ENCODE data around the gene SMIM33.
A peak's percentile ranks its signal among the peaks of the same experiment; 100 is the strongest.
"Not testable (repeated sequence)": the region's sequence is repeated elsewhere in the genome, so short reads cannot be mapped to it uniquely, and the experiment has no call there.

SMIM33 gene

DNA sequence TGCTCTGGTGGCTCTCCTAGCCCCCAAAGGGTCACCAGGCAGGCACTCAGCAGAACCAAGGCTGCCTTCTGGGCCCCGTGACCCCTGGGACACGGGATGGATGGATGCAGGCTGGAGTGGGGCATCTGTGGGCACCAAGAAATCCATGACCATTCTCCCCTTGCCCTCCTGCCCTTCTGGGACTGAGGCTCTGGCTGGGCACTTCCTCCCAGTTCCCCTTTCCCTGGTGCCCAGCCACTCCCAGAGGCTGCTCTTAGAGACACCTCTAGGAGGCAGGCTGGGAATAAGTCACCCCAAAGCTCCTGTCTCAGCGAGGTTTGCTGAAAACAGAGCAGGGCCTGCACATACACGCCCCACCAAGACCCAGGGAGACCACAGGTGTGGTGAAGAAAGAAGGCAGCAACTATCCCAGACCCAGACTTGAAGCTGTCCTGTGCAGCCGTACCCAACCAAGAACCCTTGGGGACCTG is 10.8 kb downstream of the SMIM33 start:
- FAIRE-seq (peak; percentile 33), DNase-seq (ENCODE audit: insufficient read length, low spot score) (no peak)
- TF ChIP-seq POLR2AphosphoS5 (IDR thresholded peaks at IDR 0.05; ENCODE audit: low read depth, low read length) = no peak
- TF ChIP-seq SPI1 (IDR thresholded peaks at IDR 0.05; ENCODE audit: low read depth, low read length) = peak; percentile 74

DNA sequence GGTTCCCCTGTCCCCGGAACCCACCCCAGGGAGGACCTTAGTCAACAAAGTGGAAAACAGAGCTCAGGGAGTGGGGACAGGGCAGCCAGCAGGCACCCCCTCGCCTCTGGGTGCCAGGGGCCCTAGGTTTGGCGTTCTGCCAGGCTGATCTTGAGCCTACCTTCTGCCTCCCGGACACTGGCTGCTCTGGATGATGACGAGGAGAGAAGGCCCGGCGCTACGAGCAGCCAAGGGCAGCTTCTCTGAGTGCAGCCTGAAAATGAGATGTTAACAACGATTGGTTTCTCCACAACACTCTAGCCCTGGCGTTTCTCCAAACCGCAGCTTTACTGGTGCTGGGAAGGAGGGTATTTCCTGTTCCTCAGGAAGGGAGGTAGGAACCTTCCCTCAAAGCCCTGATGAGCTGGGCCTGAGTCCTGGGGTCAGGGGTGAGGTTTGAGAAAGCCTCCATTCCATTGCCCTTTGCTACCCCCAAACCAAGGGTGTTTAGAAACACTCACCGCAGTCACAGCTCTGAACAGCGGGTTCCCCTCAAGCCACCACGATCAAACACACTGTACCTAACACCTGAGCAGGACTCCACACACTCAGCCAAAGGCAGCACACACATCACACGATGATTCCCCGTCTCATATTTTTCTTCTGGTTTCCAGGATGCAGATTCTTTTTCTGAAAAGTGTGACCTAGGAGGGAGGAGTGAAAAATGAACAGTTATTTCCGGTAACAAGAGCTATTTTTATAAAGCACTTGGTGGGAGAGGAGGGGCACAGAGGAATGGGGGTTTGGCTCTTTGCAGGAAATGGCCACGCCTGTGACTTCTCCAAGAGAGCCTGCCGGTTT is 11.5 kb downstream of the SMIM33 start, which contains the start of gene STING1:
Gene STING1 (minus strand): TSS at position 709 of the 840 bp plus-strand sequence. CDS start 1,054 bp downstream, outside the sequence.
- FAIRE-seq = peak; percentile 92
- 0 out of 2 replicates have a peak, but pooled peaks have one; percentile 9 for TF ChIP-seq POU2F2 (IDR thresholded peaks at IDR 0.05; ENCODE audit: low read depth, low read length)
- TF ChIP-seq POLR2AphosphoS5 (IDR thresholded peaks at IDR 0.05; ENCODE audit: low read depth, low read length) = peak; percentile 36; the same call in 1 of the 2 replicates
- peak; percentile 39; the same call in 1 of the 2 replicates for TF ChIP-seq TAF1 (IDR thresholded peaks at IDR 0.05; ENCODE audit: low read depth, low read length)
- no peak for TF ChIP-seq POLR2A (IDR thresholded peaks at IDR 0.05; ENCODE audit: low read depth, low read length)
- no peak for DNase-seq (ENCODE audit: insufficient read length, low spot score)

DNA sequence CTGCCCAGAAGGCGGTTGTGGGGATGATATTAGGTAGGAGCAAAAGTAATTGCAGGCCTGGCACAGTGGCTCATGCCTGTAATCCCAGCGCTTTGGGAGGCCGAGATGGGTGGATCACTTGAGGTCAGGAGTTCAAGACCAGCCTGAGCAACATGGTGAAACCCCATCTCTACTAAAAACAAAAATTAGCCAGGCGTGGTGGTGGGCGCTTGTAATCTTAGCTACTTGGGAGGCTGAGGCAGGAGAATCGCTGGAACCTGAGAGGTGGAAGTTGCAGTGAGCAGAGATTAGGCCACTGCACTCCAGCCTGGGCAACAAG is 12.0 kb downstream of the SMIM33 start:
- not testable (repeated sequence) for FAIRE-seq; DNase-seq (ENCODE audit: insufficient read length, low spot score)

DNA sequence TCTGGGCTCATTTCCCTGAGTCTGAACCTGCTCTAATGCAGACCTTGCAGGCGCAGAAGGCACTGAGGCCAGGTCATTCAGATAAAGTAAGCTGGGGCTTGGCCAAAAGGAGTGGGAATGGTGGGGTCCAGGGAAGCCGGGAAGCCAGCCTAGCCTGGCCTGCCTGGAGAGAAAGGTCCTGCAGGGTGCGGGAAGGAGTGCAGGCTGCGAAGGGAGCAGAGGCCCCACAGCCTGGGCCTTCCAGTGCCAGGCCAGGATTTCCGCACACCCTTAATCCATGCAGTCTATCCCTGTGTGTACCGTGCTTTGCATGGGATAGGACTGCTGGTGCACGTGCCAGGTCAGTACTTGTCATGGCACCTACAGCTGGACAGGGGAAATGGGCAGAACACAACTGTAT is 15.4 kb downstream of the SMIM33 start:
- DNase-seq (ENCODE audit: insufficient read length, low spot score) = no peak
- no peak for TF ChIP-seq SPI1 (IDR thresholded peaks at IDR 0.05; ENCODE audit: low read depth, low read length)
- TF ChIP-seq TAF1 (IDR thresholded peaks at IDR 0.05; ENCODE audit: low read depth, low read length) = no peak
- TF ChIP-seq POLR2A (IDR thresholded peaks at IDR 0.05; ENCODE audit: low read depth, low read length) = no peak
- TF ChIP-seq POU2F2 (IDR thresholded peaks at IDR 0.05; ENCODE audit: low read depth, low read length) = no peak
- TF ChIP-seq POLR2AphosphoS5 (IDR thresholded peaks at IDR 0.05; ENCODE audit: low read depth, low read length) = no peak
- no peak for TF ChIP-seq PAX5 (IDR thresholded peaks at IDR 0.05; ENCODE audit: insufficient read depth, low read length, severe bottlenecking)
- no peak for FAIRE-seq

DNA sequence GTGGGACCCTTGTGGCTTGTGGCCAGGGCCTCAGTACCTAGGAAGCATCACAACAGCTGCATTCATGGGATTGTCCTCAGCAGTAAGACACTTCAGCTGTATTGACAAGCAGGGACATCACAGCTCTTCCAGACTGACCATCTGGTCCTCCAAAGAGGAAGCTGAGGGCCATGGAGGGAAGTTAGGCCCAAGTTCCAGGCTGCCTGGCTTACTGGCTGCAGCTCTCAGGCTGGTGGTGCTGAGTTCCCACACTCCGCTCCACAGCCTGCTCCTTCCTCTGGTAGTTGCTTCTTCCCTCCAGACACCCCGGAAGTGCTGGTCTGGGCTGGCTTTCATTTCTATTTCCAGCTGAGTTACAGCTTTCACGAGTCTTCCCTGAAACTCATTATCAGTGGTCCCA is 17.5 kb downstream of the SMIM33 start:
- FAIRE-seq (peak; percentile 20), DNase-seq (ENCODE audit: insufficient read length, low spot score) (no peak)
- TF ChIP-seq PAX5 (IDR thresholded peaks at IDR 0.05; ENCODE audit: insufficient read depth, low read length, severe bottlenecking) (no peak), POLR2A (IDR thresholded peaks at IDR 0.05; ENCODE audit: low read depth, low read length) (no peak), SPI1 (IDR thresholded peaks at IDR 0.05; ENCODE audit: low read depth, low read length) (no peak), POLR2AphosphoS5 (IDR thresholded peaks at IDR 0.05; ENCODE audit: low read depth, low read length) (no peak), TAF1 (IDR thresholded peaks at IDR 0.05; ENCODE audit: low read depth, low read length) (no peak), POU2F2 (IDR thresholded peaks at IDR 0.05; ENCODE audit: low read depth, low read length) (no peak)

DNA sequence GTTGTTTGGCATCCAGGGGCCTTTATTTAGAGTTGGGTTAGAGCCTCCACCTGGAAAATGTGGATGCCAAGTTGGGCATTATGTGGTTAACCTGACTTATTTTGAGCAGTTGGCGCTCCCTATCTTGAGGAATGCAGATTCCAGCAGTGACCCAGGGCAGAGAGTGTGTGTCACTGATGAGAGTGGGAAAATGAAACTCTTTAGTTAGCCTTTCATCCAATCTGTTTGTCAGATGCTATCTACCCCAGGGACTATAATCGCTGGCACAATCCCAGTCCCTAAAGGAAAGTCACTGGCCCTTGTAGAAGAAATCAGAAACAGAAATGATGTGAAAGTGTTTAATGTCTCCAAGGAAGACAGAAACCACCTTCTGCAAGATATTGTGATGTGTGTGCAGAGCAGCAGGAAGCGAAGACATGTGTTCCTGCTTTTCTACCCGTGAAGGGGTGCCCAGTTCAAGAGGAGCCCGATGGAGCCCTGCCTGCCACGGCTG is 21.9 kb downstream of the SMIM33 start:
- TF ChIP-seq POLR2A (IDR thresholded peaks at IDR 0.05; ENCODE audit: low read depth, low read length) (no peak), PAX5 (IDR thresholded peaks at IDR 0.05; ENCODE audit: insufficient read depth, low read length, severe bottlenecking) (no peak), POU2F2 (IDR thresholded peaks at IDR 0.05; ENCODE audit: low read depth, low read length) (no peak), SPI1 (IDR thresholded peaks at IDR 0.05; ENCODE audit: low read depth, low read length) (no peak), TAF1 (IDR thresholded peaks at IDR 0.05; ENCODE audit: low read depth, low read length) (no peak), POLR2AphosphoS5 (IDR thresholded peaks at IDR 0.05; ENCODE audit: low read depth, low read length) (no peak)
- DNase-seq (ENCODE audit: insufficient read length, low spot score) (no peak), FAIRE-seq (peak; percentile 9)

- DNase-seq (ENCODE audit: insufficient read length, low spot score) (no peak), FAIRE-seq (no peak)
- no peak for TF ChIP-seq SPI1 (IDR thresholded peaks at IDR 0.05; ENCODE audit: low read depth, low read length)
- no peak for TF ChIP-seq PAX5 (IDR thresholded peaks at IDR 0.05; ENCODE audit: insufficient read depth, low read length, severe bottlenecking)
- no peak for TF ChIP-seq TAF1 (IDR thresholded peaks at IDR 0.05; ENCODE audit: low read depth, low read length)
- no peak for TF ChIP-seq POLR2A (IDR thresholded peaks at IDR 0.05; ENCODE audit: low read depth, low read length)
- TF ChIP-seq POLR2AphosphoS5 (IDR thresholded peaks at IDR 0.05; ENCODE audit: low read depth, low read length) = no peak
- no peak for TF ChIP-seq POU2F2 (IDR thresholded peaks at IDR 0.05; ENCODE audit: low read depth, low read length)
Measured at GRCh38 chr5:139494256-139494655, 23.5 kb downstream of the SMIM33 start.

- no peak for TF ChIP-seq POU2F2 (IDR thresholded peaks at IDR 0.05; ENCODE audit: low read depth, low read length)
- no peak for TF ChIP-seq TAF1 (IDR thresholded peaks at IDR 0.05; ENCODE audit: low read depth, low read length)
- no peak for TF ChIP-seq POLR2AphosphoS5 (IDR thresholded peaks at IDR 0.05; ENCODE audit: low read depth, low read length)
- TF ChIP-seq PAX5 (IDR thresholded peaks at IDR 0.05; ENCODE audit: insufficient read depth, low read length, severe bottlenecking) = no peak
- TF ChIP-seq POLR2A (IDR thresholded peaks at IDR 0.05; ENCODE audit: low read depth, low read length) = no peak
- no peak for TF ChIP-seq SPI1 (IDR thresholded peaks at IDR 0.05; ENCODE audit: low read depth, low read length)
- no peak for FAIRE-seq
- DNase-seq (ENCODE audit: insufficient read length, low spot score) = no peak
Measured at GRCh38 chr5:139494832-139495231, 24.0 kb downstream of the SMIM33 start.

DNA sequence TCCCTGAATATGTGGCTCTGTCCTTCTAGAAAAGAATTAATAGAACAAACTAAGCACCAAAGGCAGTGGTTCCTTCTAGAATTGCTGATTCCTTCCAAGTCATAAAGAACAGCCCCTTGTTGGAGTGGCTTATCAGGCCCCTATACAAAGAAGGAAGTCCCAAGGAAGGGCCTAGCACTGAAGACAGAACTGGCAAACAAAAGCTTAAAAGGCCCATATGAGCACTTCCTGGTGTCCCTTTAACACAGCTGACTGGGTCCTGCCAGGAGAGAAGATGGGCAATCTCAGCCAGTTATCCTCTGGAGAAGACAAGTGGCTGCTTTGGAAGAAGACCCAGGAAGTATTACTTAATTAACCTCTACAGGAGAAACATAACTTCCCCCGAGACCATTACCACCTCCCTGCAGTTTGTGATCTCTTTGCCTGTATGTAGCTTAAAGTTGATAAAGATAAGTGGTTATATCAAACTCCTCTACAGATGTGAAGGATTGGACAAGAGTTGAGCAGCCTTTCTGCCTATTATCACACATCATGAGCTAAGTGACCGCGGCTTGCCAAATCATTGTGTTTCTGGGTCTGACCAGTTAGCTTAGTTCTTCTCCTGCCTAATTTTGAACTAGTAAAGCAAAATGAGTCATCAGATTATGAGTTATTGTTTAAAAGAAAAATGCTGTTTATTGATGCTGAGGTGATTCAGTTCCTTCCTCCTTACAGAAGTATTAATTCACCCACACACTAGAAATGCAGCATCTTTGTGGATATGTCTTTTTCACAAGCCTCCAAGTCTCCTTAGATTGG is 25.0 kb downstream of the SMIM33 start:
- DNase-seq (ENCODE audit: insufficient read length, low spot score) (no peak), FAIRE-seq (no peak)
- TF ChIP-seq POU2F2 (IDR thresholded peaks at IDR 0.05; ENCODE audit: low read depth, low read length) = no peak

GRCh38 chr5:139501381-139501780 is 30.6 kb downstream of the SMIM33 start:
- no peak for DNase-seq (ENCODE audit: insufficient read length, low spot score)
- TF ChIP-seq SPI1 (IDR thresholded peaks at IDR 0.05; ENCODE audit: low read depth, low read length) (no peak), POU2F2 (IDR thresholded peaks at IDR 0.05; ENCODE audit: low read depth, low read length) (no peak), POLR2AphosphoS5 (IDR thresholded peaks at IDR 0.05; ENCODE audit: low read depth, low read length) (no peak), POLR2A (IDR thresholded peaks at IDR 0.05; ENCODE audit: low read depth, low read length) (no peak), PAX5 (IDR thresholded peaks at IDR 0.05; ENCODE audit: insufficient read depth, low read length, severe bottlenecking) (no peak), TAF1 (IDR thresholded peaks at IDR 0.05; ENCODE audit: low read depth, low read length) (no peak)
- FAIRE-seq = no peak

DNA sequence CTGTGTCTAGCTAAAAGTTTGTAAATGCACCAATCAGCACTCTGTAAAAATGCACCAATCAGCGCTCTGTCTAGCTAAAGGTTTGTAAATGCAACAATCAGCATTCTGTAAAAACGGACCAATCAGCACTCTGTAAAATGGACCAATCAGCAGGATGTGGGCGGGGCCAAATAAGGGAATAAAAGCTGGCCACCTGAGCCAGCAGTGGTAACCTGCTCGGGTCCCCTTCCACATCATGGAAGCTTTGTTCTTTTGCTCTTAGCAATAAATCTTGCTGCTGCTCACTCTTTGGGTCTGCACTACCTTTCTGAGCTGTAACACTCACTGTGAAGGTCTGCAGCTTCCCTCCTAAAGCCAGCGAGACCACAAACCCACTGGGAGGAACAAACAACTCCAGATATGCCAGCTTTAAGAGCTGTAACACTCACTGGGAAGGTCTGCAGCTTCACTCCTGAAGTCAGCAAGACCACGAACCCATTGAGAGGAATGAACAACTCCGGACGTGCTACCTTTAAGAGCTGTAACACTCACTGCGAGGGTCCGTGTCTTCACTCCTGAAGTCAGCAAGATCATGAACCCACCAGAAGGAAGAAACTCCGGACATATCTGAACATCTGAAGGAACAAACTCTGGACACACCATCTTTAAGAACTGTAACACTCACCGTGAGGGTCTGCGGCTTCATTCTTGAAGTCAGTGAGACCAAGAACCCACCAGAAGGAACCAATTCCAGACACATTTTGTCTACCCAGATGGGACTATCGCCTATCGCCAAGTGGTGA is 32.4 kb downstream of the SMIM33 start:
- FAIRE-seq; DNase-seq (ENCODE audit: insufficient read length, low spot score): not testable (repeated sequence)

DNA sequence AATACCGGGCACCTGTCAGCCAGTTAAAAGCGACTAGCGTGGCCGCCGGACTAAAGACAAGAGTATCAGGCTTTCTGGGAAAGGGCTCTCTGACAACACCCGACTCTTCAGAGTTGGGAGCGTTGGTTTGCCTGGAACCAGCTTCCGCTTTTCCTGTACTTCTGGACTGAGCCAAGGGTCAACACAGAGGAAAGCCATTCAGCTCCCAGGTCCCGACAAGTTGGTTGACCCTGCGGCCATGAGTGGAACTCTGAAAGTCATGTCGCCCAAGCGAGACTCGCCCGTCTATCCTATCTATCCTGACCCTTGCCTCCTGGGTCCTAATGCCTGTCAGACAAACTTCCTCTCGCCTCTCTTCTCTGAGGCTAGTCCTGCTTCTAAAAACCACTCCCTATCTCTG is 33.1 kb downstream of the SMIM33 start:
- DNase-seq (ENCODE audit: insufficient read length, low spot score); FAIRE-seq: not testable (repeated sequence)

- not testable (repeated sequence) for DNase-seq (ENCODE audit: insufficient read length, low spot score); FAIRE-seq
Measured at GRCh38 chr5:139504722-139505121, 33.9 kb downstream of the SMIM33 start.
